Activated naive CD4-positive, alpha-beta T cell treated with Interleukin-2 at 50 U/mL for 16 hours (primary cell): ENCODE measurements around the gene TNRC18.
A peak's percentile ranks its signal among the peaks of the same experiment; 100 is the strongest.
"Not testable (repeated sequence)": the region's sequence is repeated elsewhere in the genome, so short reads cannot be mapped to it uniquely, and the experiment has no call there.

ENCODE experiments used
- DNase-seq: peaks from one replicate; pipeline ENCODE4 v3.0.0-alpha.2; 2020

TNRC18 gene

GRCh38 chr7:5423306-5423975 lies at the start of gene TNRC18:
Gene TNRC18, minus strand, starts transcription at chr7:5423834. Its CDS starts 2,588 bp downstream, at chr7:5421246.
- no peak for DNase-seq

GRCh38 chr7:5472432-5473315 lies 49.0 kb upstream of the TNRC18 start:
- DNase-seq = no peak

GRCh38 chr7:5471623-5472022 lies 48.0 kb upstream of the TNRC18 start:
- DNase-seq = not testable (repeated sequence)

GRCh38 chr7:5470816-5471215 lies 47.2 kb upstream of the TNRC18 start:
- no peak for DNase-seq

GRCh38 chr7:5470167-5470532 lies 46.5 kb upstream of the TNRC18 start:
- DNase-seq = no peak

GRCh38 chr7:5469375-5470166 lies 45.9 kb upstream of the TNRC18 start:
- no peak for DNase-seq

- DNase-seq = no peak
These were observed 44.0 kb upstream of the TNRC18 start for GRCh38 chr7:5467645-5468044.

GRCh38 chr7:5466551-5466950 lies 42.9 kb upstream of the TNRC18 start:
- DNase-seq = no peak

GRCh38 chr7:5463031-5463430 lies 39.4 kb upstream of the TNRC18 start:
- no peak for DNase-seq

- no peak for DNase-seq
These were observed 38.6 kb upstream of the TNRC18 start for GRCh38 chr7:5462216-5462615.

GRCh38 chr7:5458921-5459480 lies 35.4 kb upstream of the TNRC18 start:
- no peak for DNase-seq

- DNase-seq = no peak
These were observed 33.7 kb upstream of the TNRC18 start for GRCh38 chr7:5457245-5457735.

GRCh38 chr7:5456409-5456808 lies 32.8 kb upstream of the TNRC18 start:
- no peak for DNase-seq

- DNase-seq = no peak
These were observed 32.1 kb upstream of the TNRC18 start for GRCh38 chr7:5455581-5456219.

- DNase-seq = no peak
These were observed 31.5 kb upstream of the TNRC18 start for GRCh38 chr7:5455175-5455574.

- DNase-seq = no peak
These were observed 30.9 kb upstream of the TNRC18 start for GRCh38 chr7:5454485-5454884.

- DNase-seq = no peak
These were observed 30.0 kb upstream of the TNRC18 start for GRCh38 chr7:5453566-5454075.

- DNase-seq = no peak
These were observed 29.4 kb upstream of the TNRC18 start for GRCh38 chr7:5452937-5453540.

- DNase-seq = no peak
These were observed 28.9 kb upstream of the TNRC18 start for GRCh38 chr7:5452470-5452899.

- no peak for DNase-seq
These were observed 27.8 kb upstream of the TNRC18 start for GRCh38 chr7:5451391-5451790.

GRCh38 chr7:5450549-5451327 lies 27.1 kb upstream of the TNRC18 start:
- peak; percentile 40 for DNase-seq
